WTC11 (cell line): ENCODE measurements around the gene POPDC3. TPM values are rescaled to one million over a fixed set of nuclear protein-coding genes. Genes with fewer than 3 reads are reported as not detected.

Source experiments
- ATAC-seq: fragments of 200-7000 bp; cut with Tn5 transposase; 2 replicates; pipeline ENCODE4 v1.10.0; 2021; ENCODE audit warnings: mild to moderate bottlenecking, moderate library complexity
- CTCF ChIA-PET: fragments of 300-600 bp; sonication (Branson Sonifier 250); formaldehyde crosslinking; loops from one replicate; lab custom pipeline; 2021; ENCODE audit warnings: antibody characterized with exemption; lab: Charles Lee
- POLR2A ChIA-PET: fragments of 350-600 bp; sonication (Branson Sonifier 250); formaldehyde crosslinking; loops from one replicate; lab custom pipeline; 2021; ENCODE audit warnings: antibody characterized with exemption; lab: Charles Lee
- DNase-seq: peaks from one replicate; pipeline ENCODE4 v3.0.0; 2021; ENCODE audit warnings: low spot score
- H3K27ac Mint-ChIP-seq: 2 replicates; pipeline ENCODE4 v1.8.0; 2021; ENCODE audit warnings: mixed read lengths
- H3K27me3 Mint-ChIP-seq: 2 replicates; pipeline ENCODE4 v1.8.0; 2021; ENCODE audit warnings: low read depth, mild to moderate bottlenecking, moderate library complexity, mixed read lengths
- H3K36me3 Mint-ChIP-seq: 2 replicates; pipeline ENCODE4 v1.8.0; 2021; ENCODE audit warnings: mixed read lengths
- H3K4me1 Mint-ChIP-seq: 2 replicates; pipeline ENCODE4 v1.8.0; 2022; ENCODE audit warnings: mixed read lengths
- H3K4me3 Mint-ChIP-seq: 2 replicates; pipeline ENCODE4 v1.8.0; 2021; ENCODE audit warnings: mild to moderate bottlenecking, moderate library complexity, mixed read lengths
- H3K9me3 Mint-ChIP-seq: 2 replicates; pipeline ENCODE4 v1.8.0; 2021; ENCODE audit warnings: mixed read lengths
- ARID4B ChIP-seq: sonication (generic); formaldehyde crosslinking; IDR thresholded peaks from 2 replicates; pipeline ENCODE4 v1.8.0; 2023; ENCODE audit warnings: missing genetic modification reagents, mild to moderate bottlenecking, borderline replicate concordance
- ATF2 ChIP-seq: sonication (generic); formaldehyde crosslinking; IDR thresholded peaks from 2 replicates; pipeline ENCODE4 v1.8.1; 2022; ENCODE audit warnings: low read depth, missing genetic modification reagents, borderline replicate concordance
- ATF3 ChIP-seq: sonication (generic); formaldehyde crosslinking; conservative IDR thresholded peaks from 2 replicates; pipeline ENCODE4 v1.8.1; 2022; ENCODE audit warnings: mild to moderate bottlenecking, missing genetic modification reagents
- ATF6 ChIP-seq: sonication (generic); formaldehyde crosslinking; IDR thresholded peaks from 2 replicates; pipeline ENCODE4 v1.8.1; 2023; ENCODE audit warnings: mild to moderate bottlenecking, missing genetic modification reagents
- ESRRA ChIP-seq: sonication (generic); formaldehyde crosslinking; IDR thresholded peaks from 2 replicates; pipeline ENCODE4 v1.8.1; 2022; ENCODE audit warnings: mild to moderate bottlenecking, missing genetic modification reagents, borderline replicate concordance
- FOXJ3 ChIP-seq: sonication (generic); formaldehyde crosslinking; IDR thresholded peaks from 2 replicates; pipeline ENCODE4 v1.9.0; 2021; ENCODE audit warnings: missing genetic modification reagents, mild to moderate bottlenecking, borderline replicate concordance
- FOXK1 ChIP-seq: sonication (generic); formaldehyde crosslinking; IDR thresholded peaks from 2 replicates; pipeline ENCODE4 v1.8.0; 2022; ENCODE audit warnings: mild to moderate bottlenecking, moderate library complexity, missing genetic modification reagents
- GABPB1 ChIP-seq: sonication (generic); formaldehyde crosslinking; IDR thresholded peaks from 2 replicates; pipeline ENCODE4 v1.8.1; 2023; ENCODE audit warnings: mild to moderate bottlenecking, missing genetic modification reagents
- JAZF1 ChIP-seq: fragments of 250-450 bp; sonication (Bioruptor Pico); IDR thresholded peaks from 2 replicates; pipeline ENCODE4 v1.9.0; 2021; ENCODE audit warnings: moderate library complexity, mild to moderate bottlenecking, inconsistent platforms
- KAT7 ChIP-seq: sonication (generic); formaldehyde crosslinking; IDR thresholded peaks from 2 replicates; pipeline ENCODE4 v1.8.1; 2023; ENCODE audit warnings: missing genetic modification reagents, mild to moderate bottlenecking, borderline replicate concordance
- MAX ChIP-seq: sonication (generic); formaldehyde crosslinking; IDR thresholded peaks from 2 replicates; pipeline ENCODE4 v1.8.0; 2022; ENCODE audit warnings: mild to moderate bottlenecking, missing genetic modification reagents
- MXD4 ChIP-seq: fragments of 250-450 bp; sonication (Bioruptor Pico); IDR thresholded peaks from 2 replicates; pipeline ENCODE4 v1.8.0; 2021; ENCODE audit warnings: mild to moderate bottlenecking, moderate library complexity, borderline replicate concordance
- MYBL2 ChIP-seq: sonication (generic); formaldehyde crosslinking; IDR thresholded peaks from 2 replicates; pipeline ENCODE4 v1.8.1; 2023; ENCODE audit warnings: mild to moderate bottlenecking, moderate library complexity, missing genetic modification reagents
- NR1H2 ChIP-seq: sonication (generic); formaldehyde crosslinking; IDR thresholded peaks from 2 replicates; pipeline ENCODE4 v1.9.0; 2021; ENCODE audit warnings: mild to moderate bottlenecking, moderate library complexity, missing genetic modification reagents
- OVOL2 ChIP-seq: fragments of 250-450 bp; sonication (Bioruptor Pico); IDR thresholded peaks from 2 replicates; pipeline ENCODE4 v1.9.0; 2021; ENCODE audit warnings: mild to moderate bottlenecking, borderline replicate concordance
- PRRX2 ChIP-seq: fragments of 250-450 bp; sonication (Bioruptor Pico); IDR thresholded peaks from 2 replicates; pipeline ENCODE4 v1.8.0; 2021; ENCODE audit warnings: mild to moderate bottlenecking
- SMAD4 ChIP-seq: sonication (generic); formaldehyde crosslinking; IDR thresholded peaks from 2 replicates; pipeline ENCODE4 v1.8.0; 2022; ENCODE audit warnings: mild to moderate bottlenecking, missing genetic modification reagents
- TEAD1 ChIP-seq: sonication (generic); formaldehyde crosslinking; IDR thresholded peaks from 2 replicates; pipeline ENCODE4 v1.8.0; 2022; ENCODE audit warnings: mild to moderate bottlenecking, missing genetic modification reagents
- TEAD4 ChIP-seq: sonication (generic); formaldehyde crosslinking; IDR thresholded peaks from 2 replicates; pipeline ENCODE4 v1.8.0; 2022; ENCODE audit warnings: mild to moderate bottlenecking, missing genetic modification reagents
- USF1 ChIP-seq: sonication (generic); formaldehyde crosslinking; IDR thresholded peaks from 2 replicates; pipeline ENCODE4 v1.8.0; 2022; ENCODE audit warnings: mild to moderate bottlenecking, missing genetic modification reagents
- ZNF219 ChIP-seq: sonication (generic); formaldehyde crosslinking; IDR thresholded peaks from 2 replicates; pipeline ENCODE4 v1.8.0; 2023; ENCODE audit warnings: missing genetic modification reagents, mild to moderate bottlenecking, borderline replicate concordance
- total RNA-seq: library from RNA; stranded (reverse); gene quantifications from 3 replicates; pipeline ENCODE4 v1.2.3, GENCODE V29; 2021

POPDC3 gene
- total RNA-seq, 1 experiment from 2014 or later, result 2.7 TPM

- CTCF ChIA-PET, result interaction anchor here (0.6 kb wide), 1 partner anchor 11 kb away, joined by 3 read pairs; no protein-coding TSS in a partner anchor
- 0 out of 2 replicates have a peak, but pooled peaks cover 4% of the 10 kb centered on the region for H3K36me3 Mint-ChIP-seq
- POLR2A ChIA-PET, result no interaction called here
- ATAC-seq, result no peak
- peaks cover 8% of the 10 kb centered on the region for H3K4me1 Mint-ChIP-seq
- TF ChIP-seq ARID4B (no peak), ATF3 (no peak), FOXJ3 (CRISPR knock-in tag) (no peak), JAZF1 (CRISPR knock-in tag) (no peak), MXD4 (CRISPR knock-in tag) (no peak), PRRX2 (CRISPR knock-in tag) (no peak), MAX (CRISPR knock-in tag) (no peak)
- no peak overlapping the region for H3K27ac Mint-ChIP-seq
- no peak overlapping the region for H3K4me3 Mint-ChIP-seq
- H3K9me3 Mint-ChIP-seq, result peaks cover 7% of the 10 kb centered on the region; the same call in 1 of the 2 replicates
- H3K27me3 Mint-ChIP-seq, result no peaks in the 10 kb centered on the region
- no peak for DNase-seq
Observed at GRCh38 chr6:105196076-105196475, 16.3 kb upstream of the POPDC3 start.

GRCh38 chr6:105194591-105194990 lies 14.8 kb upstream of the POPDC3 start:
- H3K27ac Mint-ChIP-seq, result no peak overlapping the region
- 0 out of 2 replicates have a peak, but pooled peaks cover 4% of the 10 kb centered on the region for H3K36me3 Mint-ChIP-seq
- H3K27me3 Mint-ChIP-seq, result no peaks in the 10 kb centered on the region
- no peak for TF ChIP-seq ARID4B
- no peak for TF ChIP-seq KAT7 (CRISPR knock-in tag)
- no peak for TF ChIP-seq MAX (CRISPR knock-in tag)
- no peak for TF ChIP-seq FOXK1 (CRISPR knock-in tag)
- no peak for TF ChIP-seq GABPB1
- no peak for TF ChIP-seq OVOL2
- no peak for TF ChIP-seq ZNF219 (CRISPR knock-in tag)
- TF ChIP-seq TEAD1, result no peak
- TF ChIP-seq ATF6 (CRISPR knock-in tag), result no peak
- no peak for TF ChIP-seq NR1H2
- no peak for TF ChIP-seq USF1 (CRISPR knock-in tag)
- TF ChIP-seq SMAD4 (CRISPR knock-in tag), result no peak
- TF ChIP-seq TEAD4, result no peak
- no peak for TF ChIP-seq MYBL2 (CRISPR knock-in tag)
- no peak for TF ChIP-seq ESRRA (CRISPR knock-in tag)
- no peak for TF ChIP-seq ATF2

More at GRCh38 chr6:105194591-105194990, 14.8 kb upstream of the POPDC3 start:
- DNase-seq (no peak), ATAC-seq (no peak)
- POLR2A ChIA-PET, result no interaction called here
- Mint-ChIP-seq H3K4me1 (peaks cover 8% of the 10 kb centered on the region), H3K4me3 (no peak overlapping the region), H3K9me3 (peaks cover 7% of the 10 kb centered on the region; the same call in 1 of the 2 replicates)
- CTCF ChIA-PET, result interaction anchor here (0.9 kb wide), 1 partner anchor 405 kb away, joined by 3 read pairs; no protein-coding TSS in a partner anchor
